DOHH2 (cell line): ENCODE data around the gene DYNC2LI1.

Source experiments
- H3F3A ChIP-seq: fragments of 200-600 bp; sonication (generic), shearing (Covaris generic); 2 replicates; pipeline ENCODE4 v1.6.0; 2016; ENCODE audit warnings: antibody characterized with exemption, mild to moderate bottlenecking; ENCODE audit not compliant: control insufficient read depth, insufficient read depth
- H3K27ac ChIP-seq: fragments of 200-600 bp; sonication (generic); 2 replicates; pipeline ENCODE4 v1.5.1; 2014; ENCODE audit warnings: low read depth, mild to moderate bottlenecking, low read length, moderate library complexity
- H3K27me3 ChIP-seq: fragments of 200-600 bp; sonication (generic); 2 replicates; pipeline ENCODE4 v1.6.1; 2014; ENCODE audit warnings: mild to moderate bottlenecking, low read length, mixed read lengths; ENCODE audit not compliant: control insufficient read depth
- H3K36me3 ChIP-seq: fragments of 200-600 bp; sonication (generic); 2 replicates; pipeline ENCODE4 v1.6.1; 2014; ENCODE audit warnings: mild to moderate bottlenecking, low read length, moderate library complexity, mixed read lengths; ENCODE audit not compliant: control insufficient read depth
- H3K4me1 ChIP-seq: fragments of 200-600 bp; sonication (generic); 2 replicates; pipeline ENCODE4 v1.6.1; 2014; ENCODE audit warnings: mild to moderate bottlenecking, low read length, mixed read lengths; ENCODE audit not compliant: control insufficient read depth
- H3K4me2 ChIP-seq: fragments of 200-600 bp; sonication (generic); 2 replicates; pipeline ENCODE4 v1.6.0; 2014; ENCODE audit warnings: mild to moderate bottlenecking, low read length, moderate library complexity
- H3K4me3 ChIP-seq: fragments of 200-600 bp; sonication (generic); 2 replicates; pipeline ENCODE4 v1.5.1; 2014; ENCODE audit warnings: mild to moderate bottlenecking, low read length, mixed read lengths
- H3K79me2 ChIP-seq: fragments of 200-600 bp; sonication (generic); 2 replicates; pipeline ENCODE4 v1.6.1; 2014; ENCODE audit warnings: mild to moderate bottlenecking, low read length, mixed read lengths; ENCODE audit not compliant: control insufficient read depth
- H3K9me2 ChIP-seq: fragments of 200-600 bp; sonication (generic); replicated peaks from 2 replicates; pipeline ENCODE4 v1.6.1; 2014; ENCODE audit warnings: mild to moderate bottlenecking, low read length, mixed read lengths; ENCODE audit not compliant: control insufficient read depth
- H3K9me3 ChIP-seq: fragments of 200-600 bp; sonication (generic); 2 replicates; pipeline ENCODE4 v1.6.1; 2014; ENCODE audit warnings: antibody characterized with exemption, low read length, mixed read lengths; ENCODE audit not compliant: control insufficient read depth, insufficient read depth
- H4K20me1 ChIP-seq: fragments of 200-600 bp; sonication (generic); 2 replicates; pipeline ENCODE4 v1.6.0; 2014; ENCODE audit warnings: low read depth, mild to moderate bottlenecking, antibody characterized with exemption, low read length, moderate library complexity; ENCODE audit not compliant: control insufficient read depth, insufficient read depth
- CTCF ChIP-seq: fragments of 200-600 bp; sonication (generic); IDR thresholded peaks from one replicate; pipeline ENCODE4 v1.5.1; 2014; ENCODE audit warnings: antibody characterized with exemption, mild to moderate bottlenecking, low read depth, low read length; ENCODE audit not compliant: poor library complexity, severe bottlenecking
- EZH2phosphoT487 ChIP-seq: fragments of 200-600 bp; sonication (generic); IDR thresholded peaks from 2 replicates; pipeline ENCODE4 v1.6.1; 2017; ENCODE audit warnings: borderline replicate concordance, mild to moderate bottlenecking, antibody characterized with exemption, low read length, moderate library complexity, mixed read lengths

Gene DYNC2LI1

GRCh38 chr2:43749583-43749982 is 24.3 kb upstream of the DYNC2LI1 start:
- Histone ChIP-seq H3K36me3 (no peaks in the 10 kb centered on the region), H3K27ac (no peak overlapping the region), H3K9me2 (no peaks in the 10 kb centered on the region), H3K9me3 (no peaks in the 10 kb centered on the region), H4K20me1 (no peaks in the 10 kb centered on the region), H3K27me3 (no peaks in the 10 kb centered on the region), H3F3A (no peaks in the 10 kb centered on the region), H3K4me2 (no peak overlapping the region), H3K79me2 (no peaks in the 10 kb centered on the region), H3K4me1 (peaks cover 4% of the 10 kb centered on the region; the same call in 1 of the 2 replicates), H3K4me3 (no peak overlapping the region)
- TF ChIP-seq EZH2phosphoT487, result no peak
- TF ChIP-seq CTCF, result no peak

GRCh38 chr2:43751476-43751990 is 22.3 kb upstream of the DYNC2LI1 start:
- H4K20me1 ChIP-seq, result no peaks in the 10 kb centered on the region
- no peaks in the 10 kb centered on the region for H3K9me3 ChIP-seq
- H3K36me3 ChIP-seq, result no peaks in the 10 kb centered on the region
- H3K9me2 ChIP-seq, result no peaks in the 10 kb centered on the region
- H3K79me2 ChIP-seq, result no peaks in the 10 kb centered on the region
- no peak overlapping the region for H3K27ac ChIP-seq
- TF ChIP-seq CTCF (no peak), EZH2phosphoT487 (no peak)
- no peak overlapping the region for H3K4me3 ChIP-seq
- no peaks in the 10 kb centered on the region for H3F3A ChIP-seq
- no peak overlapping the region for H3K4me2 ChIP-seq
- no peaks in the 10 kb centered on the region for H3K27me3 ChIP-seq
- H3K4me1 ChIP-seq, result peaks cover 4% of the 10 kb centered on the region; the same call in 1 of the 2 replicates

- H3K27ac ChIP-seq, result no peak overlapping the region
- no peak overlapping the region for H3K4me3 ChIP-seq
- no peaks in the 10 kb centered on the region for H3K79me2 ChIP-seq
- no peaks in the 10 kb centered on the region for H3K9me2 ChIP-seq
- H3K4me2 ChIP-seq, result no peak overlapping the region
- no peaks in the 10 kb centered on the region for H4K20me1 ChIP-seq
- H3K27me3 ChIP-seq, result no peaks in the 10 kb centered on the region
- H3K4me1 ChIP-seq, result peaks cover 4% of the 10 kb centered on the region; the same call in 1 of the 2 replicates
- no peaks in the 10 kb centered on the region for H3K9me3 ChIP-seq
- TF ChIP-seq EZH2phosphoT487, result no peak
- TF ChIP-seq CTCF, result no peak
- no peaks in the 10 kb centered on the region for H3F3A ChIP-seq
- H3K36me3 ChIP-seq, result no peaks in the 10 kb centered on the region
Measured at GRCh38 chr2:43752302-43752701, 21.5 kb upstream of the DYNC2LI1 start.
